CD4-positive, alpha-beta T cell treated with Interleukin-4 for 1 hour (primary cell): ENCODE data around the gene CD47.

Source experiments
- DNase-seq, 2 donors: peaks; one replicate each; pipeline ENCODE4 v3.0.0-alpha.2; 2020 to 2022

The CD47 gene

GRCh38 chr3:108114423-108115065 is 23.7 kb upstream of the CD47 start:
- DNase-seq = no peak

DNA sequence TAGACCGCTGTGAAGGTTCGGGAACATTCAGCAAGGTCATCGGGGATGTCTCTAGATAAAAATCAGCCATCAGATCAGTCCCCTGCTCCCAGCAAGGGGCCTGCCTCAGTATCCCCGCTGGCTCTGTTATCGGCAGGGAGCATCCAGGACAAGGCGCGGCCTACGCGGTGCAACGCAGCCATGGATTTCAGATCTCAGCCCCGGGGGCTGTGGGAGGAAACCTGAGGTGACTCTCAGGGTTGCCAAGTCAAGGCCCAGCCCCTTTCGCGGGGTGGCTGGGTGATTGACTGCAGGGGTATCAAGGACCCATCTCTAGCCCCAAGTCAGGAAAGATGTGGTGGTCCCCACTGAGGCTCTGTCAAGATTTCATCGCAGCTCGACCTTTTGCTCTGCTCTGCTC is 23.1 kb upstream of the CD47 start:
- DNase-seq = no peak

GRCh38 chr3:108110934-108111333 is 20.1 kb upstream of the CD47 start:
- DNase-seq = no peak

DNA sequence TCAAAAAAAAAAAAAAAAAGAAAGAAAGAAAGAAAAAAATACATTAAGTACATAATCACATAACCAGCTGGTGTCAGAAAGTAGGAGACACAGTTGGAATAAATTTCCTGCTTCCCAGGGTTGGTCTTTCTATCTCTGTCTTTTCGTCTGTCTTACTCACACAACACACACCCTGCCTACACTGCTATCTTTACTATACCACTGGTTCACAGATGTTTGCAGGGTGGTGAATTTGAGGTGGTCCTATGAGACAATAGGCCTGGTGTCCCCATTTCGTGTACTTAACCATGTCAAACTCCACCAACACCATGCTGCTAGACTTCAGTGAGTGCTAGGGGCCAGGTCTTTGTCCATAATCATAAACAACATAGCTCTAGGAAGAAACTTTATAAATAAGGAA is 17.6 kb upstream of the CD47 start:
- no peak for DNase-seq

GRCh38 chr3:108106449-108106848 is 15.6 kb upstream of the CD47 start:
- DNase-seq = no peak

DNA sequence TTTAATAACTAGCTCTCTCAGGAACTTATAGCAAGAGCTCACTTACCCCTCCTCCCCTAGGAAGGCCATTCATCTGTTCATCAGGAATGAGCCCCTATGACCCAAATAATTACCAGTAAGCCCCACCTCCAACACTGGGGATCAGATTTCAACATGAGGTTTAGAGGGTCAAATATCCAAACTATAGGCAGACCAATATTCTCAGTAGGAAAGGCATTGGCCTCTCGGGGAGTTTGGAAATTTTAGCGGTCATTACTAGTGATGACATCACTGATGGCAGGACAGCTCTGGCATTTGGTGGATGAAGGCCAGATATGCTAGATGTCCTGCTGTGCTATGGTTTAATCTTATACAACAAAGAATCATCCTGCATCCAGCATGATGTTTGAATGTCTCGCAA is 15.2 kb upstream of the CD47 start:
- DNase-seq = no peak

- no peak for DNase-seq
Observed at GRCh38 chr3:108103886-108104797, 13.3 kb upstream of the CD47 start.

GRCh38 chr3:108103040-108103751 is 12.4 kb upstream of the CD47 start:
- DNase-seq = no peak

GRCh38 chr3:108102420-108103039 is 11.7 kb upstream of the CD47 start:
- DNase-seq = no peak

- DNase-seq = peak; percentile 68 to 69
Observed at GRCh38 chr3:108100906-108101660, 10.3 kb upstream of the CD47 start.

GRCh38 chr3:108099679-108100428 is 9.0 kb upstream of the CD47 start:
- DNase-seq = peak; percentile 42 to 57

DNA sequence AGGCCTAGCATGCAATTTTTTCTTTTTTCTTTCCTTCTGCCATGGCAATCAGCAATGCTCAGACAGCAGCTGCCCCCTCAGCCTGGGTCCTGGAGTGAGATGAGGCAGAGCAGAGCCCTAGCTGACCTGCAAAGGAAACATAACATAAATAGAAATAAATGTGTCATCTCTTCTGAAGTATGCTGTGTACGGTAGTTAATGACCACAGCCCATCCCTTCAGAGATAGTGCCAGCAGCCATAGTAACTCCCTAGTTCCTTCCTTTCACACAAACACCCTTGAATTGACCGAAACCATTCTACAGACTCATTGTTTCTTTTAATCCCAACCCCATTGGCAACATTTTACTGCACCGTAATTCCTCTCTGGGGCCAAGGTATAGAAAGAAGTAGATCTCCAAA is 8.4 kb upstream of the CD47 start:
- no peak for DNase-seq

DNA sequence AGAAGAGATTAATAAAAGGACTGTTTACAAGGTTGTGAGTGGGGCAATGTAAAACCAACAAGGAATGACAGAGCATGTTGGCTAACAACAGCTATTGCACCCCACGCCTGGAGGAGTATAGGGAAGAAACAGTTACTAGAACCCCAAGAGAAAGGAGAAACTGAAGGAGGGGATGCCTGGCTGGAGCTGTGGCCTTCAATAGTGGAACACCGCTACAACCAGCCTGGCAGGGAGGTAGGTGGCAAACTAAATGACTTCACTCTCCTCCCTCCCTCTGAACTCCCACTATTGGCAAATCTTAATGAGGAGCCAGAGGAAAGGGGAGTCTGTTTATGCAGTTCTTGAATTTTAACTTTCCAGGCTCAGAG is 7.2 kb upstream of the CD47 start:
- DNase-seq = no peak

GRCh38 chr3:108097322-108098002 is 6.6 kb upstream of the CD47 start:
- DNase-seq = no peak

GRCh38 chr3:108096532-108097321 is 5.9 kb upstream of the CD47 start:
- DNase-seq = no peak

DNA sequence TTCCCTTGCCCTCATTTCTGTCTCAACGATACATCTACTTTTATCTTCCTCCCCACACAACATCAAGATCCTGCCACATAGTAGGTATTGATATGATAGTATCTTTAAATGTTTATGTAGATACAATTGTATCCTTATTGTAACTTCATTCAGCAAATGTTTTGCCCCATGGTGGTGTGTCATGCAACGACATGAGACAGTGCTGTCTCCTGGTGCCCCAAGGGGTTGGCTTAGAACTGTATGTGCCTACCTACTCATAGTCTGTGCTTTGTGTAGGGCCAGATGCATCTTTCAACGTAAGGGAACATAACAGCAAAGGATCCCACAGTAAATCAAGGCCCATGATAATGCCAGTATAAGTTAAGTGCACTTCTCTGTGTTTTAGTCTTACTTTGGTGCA is 2.8 kb upstream of the CD47 start:
- DNase-seq = peak in 1 of 2 donors; percentile 41

DNA sequence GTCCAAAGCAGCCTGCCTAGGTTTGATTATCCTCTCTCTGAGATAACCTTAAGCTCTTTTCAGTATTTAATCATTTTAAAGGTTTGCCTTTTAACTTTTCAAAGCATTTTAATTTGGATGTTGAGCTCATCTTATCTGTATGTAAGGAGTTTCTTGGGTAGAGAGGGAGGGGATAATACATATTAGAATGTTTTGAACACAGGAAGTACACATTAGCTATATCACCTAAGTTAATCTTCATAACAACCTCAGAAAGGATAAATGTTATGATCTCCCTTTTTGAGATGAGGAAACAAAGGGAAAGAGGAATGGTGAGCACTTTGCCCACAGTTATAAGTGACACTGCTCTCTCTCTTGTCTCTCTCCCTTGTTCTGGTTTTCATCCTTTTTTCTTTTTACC is 2.2 kb upstream of the CD47 start:
- DNase-seq = peak in 1 of 2 donors; percentile 61

- DNase-seq = no peak
Observed at GRCh38 chr3:108092501-108092900, 1.7 kb upstream of the CD47 start.

GRCh38 chr3:108091498-108092250 is 843 bp upstream of the CD47 start:
- DNase-seq = peak; percentile 52 to 54
